ENCODE measurements around the gene PIGW.

The PIGW gene

DNA sequence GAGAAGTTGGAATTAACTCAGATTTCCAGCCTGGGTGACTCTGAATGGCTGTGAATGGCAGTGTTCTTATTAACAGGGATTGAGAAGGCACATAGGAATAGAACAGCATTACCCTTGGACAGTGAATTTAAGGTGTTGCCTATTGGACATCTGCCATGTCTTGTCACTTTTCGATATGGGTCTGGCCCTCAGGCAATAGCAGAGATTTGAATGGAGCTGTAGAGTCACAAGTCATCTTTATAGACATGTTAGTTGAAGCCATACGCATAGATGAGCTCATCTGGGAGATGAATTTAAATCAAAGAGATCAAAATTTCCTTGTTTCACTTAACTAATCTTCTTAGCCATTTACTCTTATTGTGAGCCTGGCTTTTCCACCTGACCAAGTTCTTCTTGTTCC, 42.0 kb downstream of the PIGW start:
- H3K27me3 ChIP-seq (replicated peaks; ENCODE audit: control insufficient read depth, insufficient read depth, low read length), result no peaks in the 10 kb centered on the region
- H3K36me3 ChIP-seq (ENCODE audit: control insufficient read depth, insufficient read depth, low read length), result peaks cover 9% of the 10 kb centered on the region
- TF ChIP-seq, protein P1, sequence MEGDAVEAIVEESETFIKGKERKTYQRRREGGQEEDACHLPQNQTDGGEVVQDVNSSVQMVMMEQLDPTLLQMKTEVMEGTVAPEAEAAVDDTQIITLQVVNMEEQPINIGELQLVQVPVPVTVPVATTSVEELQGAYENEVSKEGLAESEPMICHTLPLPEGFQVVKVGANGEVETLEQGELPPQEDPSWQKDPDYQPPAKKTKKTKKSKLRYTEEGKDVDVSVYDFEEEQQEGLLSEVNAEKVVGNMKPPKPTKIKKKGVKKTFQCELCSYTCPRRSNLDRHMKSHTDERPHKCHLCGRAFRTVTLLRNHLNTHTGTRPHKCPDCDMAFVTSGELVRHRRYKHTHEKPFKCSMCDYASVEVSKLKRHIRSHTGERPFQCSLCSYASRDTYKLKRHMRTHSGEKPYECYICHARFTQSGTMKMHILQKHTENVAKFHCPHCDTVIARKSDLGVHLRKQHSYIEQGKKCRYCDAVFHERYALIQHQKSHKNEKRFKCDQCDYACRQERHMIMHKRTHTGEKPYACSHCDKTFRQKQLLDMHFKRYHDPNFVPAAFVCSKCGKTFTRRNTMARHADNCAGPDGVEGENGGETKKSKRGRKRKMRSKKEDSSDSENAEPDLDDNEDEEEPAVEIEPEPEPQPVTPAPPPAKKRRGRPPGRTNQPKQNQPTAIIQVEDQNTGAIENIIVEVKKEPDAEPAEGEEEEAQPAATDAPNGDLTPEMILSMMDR (IDR thresholded peaks at IDR 0.05; ENCODE audit: insufficient read depth, low read length, poor library complexity, severe bottlenecking), result no peak
- H3K4me3 ChIP-seq (replicated peaks; ENCODE audit: low read depth, low read length), result no peak overlapping the region
- DNase-seq (ENCODE audit: extremely low read depth, insufficient read length), result no peak

DNA sequence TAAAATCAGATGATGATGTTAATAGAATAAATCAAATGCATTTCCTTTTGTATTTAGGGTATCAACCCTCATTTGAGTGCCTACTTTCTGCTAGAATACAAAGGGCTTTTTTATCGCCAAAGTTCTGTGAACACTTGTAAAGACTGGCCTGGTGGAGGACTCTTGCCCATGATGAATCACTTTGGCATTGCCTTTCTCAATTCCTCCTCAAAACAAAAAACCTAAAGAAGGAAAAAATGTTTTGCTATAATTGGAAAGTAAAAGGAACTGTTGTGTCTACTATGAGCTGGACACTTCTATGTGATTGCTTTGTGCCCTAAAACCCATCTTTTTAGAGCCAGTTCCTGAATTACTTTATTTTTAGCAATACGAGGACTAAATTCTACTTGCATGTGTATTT, 43.9 kb downstream of the PIGW start:
- TF ChIP-seq, protein P1 (IDR thresholded peaks at IDR 0.05; ENCODE audit: insufficient read depth, low read length, poor library complexity, severe bottlenecking), result no peak
- H3K36me3 ChIP-seq (ENCODE audit: control insufficient read depth, insufficient read depth, low read length), result peaks cover 10% of the 10 kb centered on the region
- H3K4me3 ChIP-seq (replicated peaks; ENCODE audit: low read depth, low read length), result no peak overlapping the region
- H3K27me3 ChIP-seq (replicated peaks; ENCODE audit: control insufficient read depth, insufficient read depth, low read length), result no peaks in the 10 kb centered on the region
- DNase-seq (ENCODE audit: extremely low read depth, insufficient read length), result no peak

DNA sequence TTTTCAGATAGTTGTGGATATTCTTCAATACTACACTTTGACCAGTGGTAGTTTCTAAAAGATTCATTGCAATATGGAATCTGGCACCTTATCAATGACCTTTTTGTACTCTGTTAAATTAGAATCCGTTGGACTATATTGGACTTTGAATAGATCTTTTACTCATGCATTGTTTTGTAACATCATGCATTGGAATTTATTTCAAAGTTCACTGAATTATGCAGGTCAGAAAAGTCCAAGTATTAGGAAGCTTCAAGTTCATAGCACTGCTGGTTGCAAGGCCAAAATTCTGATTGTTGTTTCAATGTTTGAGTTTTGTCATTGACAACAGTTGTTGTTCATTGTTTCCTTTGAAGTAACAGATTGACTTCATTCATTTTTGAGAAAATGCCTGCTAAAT, 49.0 kb downstream of the PIGW start:
- no peak for DNase-seq (ENCODE audit: extremely low read depth, insufficient read length)
- TF ChIP-seq, protein P1 (IDR thresholded peaks at IDR 0.05; ENCODE audit: insufficient read depth, low read length, poor library complexity, severe bottlenecking), result no peak
- H3K27me3 ChIP-seq (replicated peaks; ENCODE audit: control insufficient read depth, insufficient read depth, low read length), result no peaks in the 10 kb centered on the region
- peaks cover 11% of the 10 kb centered on the region for H3K36me3 ChIP-seq (ENCODE audit: control insufficient read depth, insufficient read depth, low read length)
- H3K4me3 ChIP-seq (replicated peaks; ENCODE audit: low read depth, low read length), result no peak overlapping the region

DNA sequence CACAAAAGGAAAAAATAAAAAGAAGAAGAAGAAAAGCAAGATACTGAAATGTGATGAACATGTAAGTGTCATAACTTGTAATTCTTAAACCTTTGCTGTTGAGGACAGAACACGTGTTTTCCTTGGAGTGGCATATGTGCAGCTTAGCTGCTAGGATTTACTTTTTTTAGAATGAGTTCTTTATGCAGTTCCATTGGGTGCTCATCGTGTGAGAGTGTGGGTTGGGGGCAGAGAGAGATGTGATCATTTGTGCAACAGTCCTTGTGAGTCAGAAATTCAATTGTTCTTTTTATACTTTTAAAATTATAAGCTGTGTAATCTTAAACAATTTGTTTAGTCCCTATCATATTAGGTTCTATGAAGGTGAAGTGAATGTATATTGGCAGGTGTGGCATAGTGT, 51.4 kb downstream of the PIGW start:
- DNase-seq (ENCODE audit: extremely low read depth, insufficient read length), result no peak
- Histone ChIP-seq H3K36me3 (ENCODE audit: control insufficient read depth, insufficient read depth, low read length) (peaks cover 10% of the 10 kb centered on the region), H3K4me3 (replicated peaks; ENCODE audit: low read depth, low read length) (no peak overlapping the region)

More for the DNA sequence above, 51.4 kb downstream of the PIGW start:
- TF ChIP-seq, protein P1 (IDR thresholded peaks at IDR 0.05; ENCODE audit: insufficient read depth, low read length, poor library complexity, severe bottlenecking), result no peak
- no peaks in the 10 kb centered on the region for H3K27me3 ChIP-seq (replicated peaks; ENCODE audit: control insufficient read depth, insufficient read depth, low read length)
